ENCODE measurements around the gene EGFL6.

The EGFL6 gene

DNA sequence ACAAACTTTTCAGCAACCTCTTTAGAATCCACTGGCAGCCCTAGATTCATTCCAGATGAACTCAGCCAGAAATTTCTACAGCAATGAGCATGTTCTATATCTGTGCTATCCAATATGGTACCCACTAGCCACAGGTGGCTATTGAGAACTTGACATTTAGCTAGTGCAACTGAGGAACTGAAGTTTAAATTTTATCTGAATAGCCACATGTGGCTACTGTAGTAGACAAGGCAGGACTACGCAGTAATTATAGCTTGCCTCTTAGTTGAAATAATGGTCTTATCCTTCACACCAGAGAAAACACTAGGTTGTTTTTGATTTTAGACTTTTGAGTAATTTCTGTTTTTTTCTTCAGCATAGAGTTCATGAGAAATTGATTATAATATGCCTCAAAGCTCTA lies 80.9 kb downstream of the EGFL6 start:
- TF ChIP-seq, protein P1, sequence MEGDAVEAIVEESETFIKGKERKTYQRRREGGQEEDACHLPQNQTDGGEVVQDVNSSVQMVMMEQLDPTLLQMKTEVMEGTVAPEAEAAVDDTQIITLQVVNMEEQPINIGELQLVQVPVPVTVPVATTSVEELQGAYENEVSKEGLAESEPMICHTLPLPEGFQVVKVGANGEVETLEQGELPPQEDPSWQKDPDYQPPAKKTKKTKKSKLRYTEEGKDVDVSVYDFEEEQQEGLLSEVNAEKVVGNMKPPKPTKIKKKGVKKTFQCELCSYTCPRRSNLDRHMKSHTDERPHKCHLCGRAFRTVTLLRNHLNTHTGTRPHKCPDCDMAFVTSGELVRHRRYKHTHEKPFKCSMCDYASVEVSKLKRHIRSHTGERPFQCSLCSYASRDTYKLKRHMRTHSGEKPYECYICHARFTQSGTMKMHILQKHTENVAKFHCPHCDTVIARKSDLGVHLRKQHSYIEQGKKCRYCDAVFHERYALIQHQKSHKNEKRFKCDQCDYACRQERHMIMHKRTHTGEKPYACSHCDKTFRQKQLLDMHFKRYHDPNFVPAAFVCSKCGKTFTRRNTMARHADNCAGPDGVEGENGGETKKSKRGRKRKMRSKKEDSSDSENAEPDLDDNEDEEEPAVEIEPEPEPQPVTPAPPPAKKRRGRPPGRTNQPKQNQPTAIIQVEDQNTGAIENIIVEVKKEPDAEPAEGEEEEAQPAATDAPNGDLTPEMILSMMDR (conservative IDR thresholded peaks at IDR 0.05; ENCODE audit: low read length) = no peak
- DNase-seq (ENCODE audit: low read depth) = no peak
- no peak overlapping the region for H3K4me3 ChIP-seq (ENCODE audit: low read length)

DNA sequence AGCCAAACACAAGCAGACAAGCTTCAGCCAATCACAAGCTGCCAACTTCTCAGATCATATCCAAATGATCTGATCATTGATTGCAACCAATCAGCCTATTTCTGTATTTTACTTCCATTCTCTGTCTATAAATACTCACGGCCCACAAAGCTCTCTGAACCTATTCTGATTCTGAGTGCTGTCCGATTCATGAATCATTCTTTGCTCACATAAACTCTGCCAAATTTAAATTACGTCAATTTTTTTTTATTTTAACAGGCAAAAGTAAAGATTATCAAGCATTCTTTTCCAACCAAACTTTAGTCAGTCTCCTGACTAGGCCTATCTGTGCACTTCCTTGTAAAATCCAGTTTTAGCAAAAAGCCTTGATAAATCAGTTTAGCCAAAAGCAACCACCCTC lies 81.7 kb downstream of the EGFL6 start:
- DNase-seq (ENCODE audit: low read depth) = no peak
- TF ChIP-seq, protein P1 (conservative IDR thresholded peaks at IDR 0.05; ENCODE audit: low read length) = no peak
- no peak overlapping the region for H3K4me3 ChIP-seq (ENCODE audit: low read length)

DNA sequence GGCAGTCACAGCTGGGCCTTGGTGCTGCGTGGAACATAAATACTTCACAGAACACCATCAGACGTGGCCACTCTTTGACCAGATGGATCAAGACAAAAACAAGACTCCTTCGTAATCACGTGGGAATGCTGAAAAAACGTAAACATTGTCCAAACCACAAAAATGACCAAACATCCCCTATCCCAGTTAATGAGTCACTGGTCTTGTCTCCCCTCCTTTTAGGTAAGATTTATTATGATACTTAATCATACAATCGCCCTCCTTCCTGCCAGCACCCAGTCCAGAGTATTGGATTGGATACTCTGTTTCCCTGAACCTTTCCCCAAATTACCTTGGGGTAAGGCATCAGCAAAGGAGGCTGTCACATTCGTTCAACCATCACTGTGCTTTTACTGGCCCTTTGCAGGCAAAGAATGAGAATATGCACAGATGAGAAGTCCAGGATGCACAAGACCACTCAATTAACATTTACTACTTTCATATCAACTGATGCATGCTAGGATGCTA lies 82.9 kb downstream of the EGFL6 start:
- TF ChIP-seq, protein P1 (conservative IDR thresholded peaks at IDR 0.05; ENCODE audit: low read length) = no peak
- peak; percentile 93 for DNase-seq (ENCODE audit: low read depth)
- H3K4me3 ChIP-seq (ENCODE audit: low read length) = peak overlapping the region; percentile 69

DNA sequence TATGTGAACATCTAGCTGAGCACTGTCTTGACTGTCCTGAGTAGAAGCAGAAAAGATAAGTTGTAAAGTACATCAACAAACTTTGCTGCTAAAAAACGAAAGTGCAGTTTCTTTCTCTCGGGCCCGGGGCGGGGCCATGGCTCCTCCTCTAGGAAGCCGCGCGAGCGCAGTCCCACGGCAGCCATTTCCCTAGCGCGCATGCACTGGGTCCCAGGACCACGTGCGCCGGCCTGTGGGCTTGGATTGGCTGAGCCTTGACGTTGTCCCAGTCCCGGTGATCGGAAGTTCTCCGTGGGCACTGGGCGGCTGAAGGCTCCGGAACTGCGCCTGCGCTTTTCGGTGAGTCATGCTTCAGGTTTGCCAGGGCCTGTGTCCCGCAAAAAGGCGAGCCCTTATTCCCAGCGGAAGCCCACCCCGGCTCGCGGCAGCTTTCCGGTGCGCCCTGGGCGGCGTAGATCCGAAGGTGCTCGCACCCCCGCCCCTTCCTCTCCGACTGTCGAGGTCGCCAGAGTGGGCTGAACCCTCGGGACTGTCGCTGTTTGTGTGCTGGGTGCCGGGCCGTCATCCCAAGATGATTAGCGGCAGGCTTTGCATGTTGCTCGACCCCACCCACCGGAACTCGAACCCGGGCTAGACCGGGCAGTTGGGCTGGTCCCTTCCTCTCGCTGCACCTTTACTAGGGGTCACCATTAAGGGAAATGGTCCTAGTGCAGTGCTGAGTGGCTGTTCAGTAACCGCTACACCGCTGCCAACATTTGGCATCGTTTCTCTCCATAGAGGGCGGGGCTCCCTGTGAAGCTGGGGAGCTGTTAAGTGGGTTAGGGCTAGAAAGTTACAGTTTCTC lies 83.7 kb downstream of the EGFL6 start, which contains the start of gene TCEANC:
Gene TCEANC (plus strand): TSS at position 292 of the 844 bp plus-strand sequence. CDS start 9,368 bp downstream, outside the sequence.
- peak within 1 kb of the TSS; percentile 75 for H3K4me3 ChIP-seq (ENCODE audit: low read length)

DNA sequence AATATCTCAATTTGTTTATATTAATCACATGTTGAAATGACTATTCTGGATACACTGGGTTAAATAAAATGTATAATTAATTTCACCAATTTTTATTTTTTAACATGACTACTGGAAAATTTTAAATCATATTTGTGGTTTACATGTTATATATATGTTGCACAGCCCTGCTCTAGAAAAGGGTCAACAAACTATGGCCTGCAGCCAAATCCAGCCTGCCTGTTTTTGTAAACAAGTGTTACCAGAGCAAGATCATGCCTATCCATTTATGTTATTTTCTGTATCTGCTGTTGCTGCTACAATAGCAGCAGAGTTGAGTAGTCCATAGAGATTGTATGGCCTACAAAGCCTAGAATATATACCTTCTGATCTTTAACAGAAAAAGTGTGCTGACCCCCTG lies 84.7 kb downstream of the EGFL6 start:
- H3K4me3 ChIP-seq (ENCODE audit: low read length) = no peak overlapping the region; the same call in none of the 2 replicates
- TF ChIP-seq, protein P1 (conservative IDR thresholded peaks at IDR 0.05; ENCODE audit: low read length) = no peak
- DNase-seq (ENCODE audit: low read depth) = no peak

More for the DNA sequence above, 83.7 kb downstream of the EGFL6 start, which contains the start of gene TCEANC:
- TF ChIP-seq, protein P1 (conservative IDR thresholded peaks at IDR 0.05; ENCODE audit: low read length) = no peak
- peak; percentile 96 for DNase-seq (ENCODE audit: low read depth)

DNA sequence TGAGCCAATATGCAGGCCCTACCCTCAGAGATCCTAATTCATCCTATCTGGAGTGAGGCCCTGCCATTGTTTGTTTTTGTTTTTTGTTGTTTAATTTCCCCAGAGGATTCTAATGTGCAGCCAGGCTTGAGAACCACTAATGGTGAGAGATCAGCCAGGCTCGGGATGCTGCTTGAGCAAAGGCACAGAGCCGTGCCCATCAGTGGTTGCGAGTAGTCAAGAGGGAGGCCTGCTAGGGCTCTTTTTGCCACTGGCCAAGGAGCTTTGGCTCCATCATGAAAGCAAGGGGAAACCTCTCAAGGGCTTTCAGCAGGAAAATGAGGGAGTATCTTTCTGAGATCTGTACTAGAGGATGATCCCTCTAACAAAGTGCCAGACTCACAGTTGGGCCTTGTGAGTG lies 86.3 kb downstream of the EGFL6 start:
- DNase-seq (ENCODE audit: low read depth) = no peak
- H3K4me3 ChIP-seq (ENCODE audit: low read length) = no peak overlapping the region
- TF ChIP-seq, protein P1 (conservative IDR thresholded peaks at IDR 0.05; ENCODE audit: low read length) = no peak

DNA sequence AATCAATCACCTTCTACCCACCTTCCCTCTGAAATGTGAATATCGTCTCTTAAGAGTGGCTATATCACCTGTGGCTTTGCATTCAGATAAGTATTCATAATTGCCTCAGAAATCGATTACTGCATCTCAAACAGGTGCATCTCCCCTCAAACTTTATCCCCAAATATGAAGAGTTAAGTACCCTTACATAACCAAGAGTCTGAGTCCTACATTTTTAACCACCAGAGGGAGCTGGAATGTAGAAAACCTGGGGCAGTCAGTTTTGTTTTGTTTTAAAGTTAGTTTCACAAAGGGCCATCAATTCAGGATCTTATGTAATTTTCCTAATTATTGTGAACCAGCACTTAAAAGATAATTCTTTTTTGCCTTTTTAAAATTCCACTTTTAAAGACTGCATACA lies 89.2 kb downstream of the EGFL6 start:
- H3K4me3 ChIP-seq (ENCODE audit: low read length) = no peak overlapping the region
- TF ChIP-seq, protein P1 (conservative IDR thresholded peaks at IDR 0.05; ENCODE audit: low read length) = peak; percentile 65
- DNase-seq (ENCODE audit: low read depth) = peak; percentile 49

Measured in AG10803 (cell line).